HEK293 (cell line): Measurements from ENCODE around the gene LITAFD.

Source experiments
- FEZF1 ChIP-seq: fragments of 450-650 bp; formaldehyde crosslinking; IDR thresholded peaks from 2 replicates; pipeline ENCODE4 v1.5.1; 2016; ENCODE audit warnings: missing biosample characterization, missing genetic modification characterization
- HOXC10 ChIP-seq: sonication (generic); formaldehyde crosslinking; IDR thresholded peaks from 2 replicates; pipeline ENCODE4 v1.8.1; 2023; ENCODE audit warnings: mild to moderate bottlenecking, missing genetic modification reagents
- KLF9 ChIP-seq: fragments of 450-650 bp; formaldehyde crosslinking; IDR thresholded peaks from 2 replicates; pipeline ENCODE4 v1.5.1; 2016; ENCODE audit warnings: missing biosample characterization, missing genetic modification characterization, low read depth
- MYNN ChIP-seq: fragments of 450-650 bp; formaldehyde crosslinking; IDR thresholded peaks from 2 replicates; pipeline ENCODE4 v1.5.1; 2016; ENCODE audit warnings: missing biosample characterization, missing genetic modification characterization, borderline replicate concordance
- YY1 ChIP-seq: fragments of 450-650 bp; formaldehyde crosslinking; IDR thresholded peaks from 2 replicates; pipeline ENCODE4 v1.5.1; 2018; ENCODE audit warnings: missing biosample characterization, missing genetic modification characterization
- ZBTB6 ChIP-seq: fragments of 450-650 bp; formaldehyde crosslinking; IDR thresholded peaks from 2 replicates; pipeline ENCODE4 v1.5.1; 2017; ENCODE audit warnings: missing biosample characterization, missing genetic modification characterization
- TF ChIP-seq, protein P1 (sequence below): fragments of 450-650 bp; formaldehyde crosslinking; IDR thresholded peaks from 2 replicates; pipeline ENCODE4 v1.5.1; 2016; ENCODE audit warnings: missing biosample characterization, missing genetic modification characterization
- TF ChIP-seq, protein P2 (sequence below): fragments of 450-650 bp; formaldehyde crosslinking; IDR thresholded peaks from 2 replicates; pipeline ENCODE4 v1.5.1; 2016; ENCODE audit warnings: missing biosample characterization, missing genetic modification characterization

- TF ChIP-seq, protein P1, sequence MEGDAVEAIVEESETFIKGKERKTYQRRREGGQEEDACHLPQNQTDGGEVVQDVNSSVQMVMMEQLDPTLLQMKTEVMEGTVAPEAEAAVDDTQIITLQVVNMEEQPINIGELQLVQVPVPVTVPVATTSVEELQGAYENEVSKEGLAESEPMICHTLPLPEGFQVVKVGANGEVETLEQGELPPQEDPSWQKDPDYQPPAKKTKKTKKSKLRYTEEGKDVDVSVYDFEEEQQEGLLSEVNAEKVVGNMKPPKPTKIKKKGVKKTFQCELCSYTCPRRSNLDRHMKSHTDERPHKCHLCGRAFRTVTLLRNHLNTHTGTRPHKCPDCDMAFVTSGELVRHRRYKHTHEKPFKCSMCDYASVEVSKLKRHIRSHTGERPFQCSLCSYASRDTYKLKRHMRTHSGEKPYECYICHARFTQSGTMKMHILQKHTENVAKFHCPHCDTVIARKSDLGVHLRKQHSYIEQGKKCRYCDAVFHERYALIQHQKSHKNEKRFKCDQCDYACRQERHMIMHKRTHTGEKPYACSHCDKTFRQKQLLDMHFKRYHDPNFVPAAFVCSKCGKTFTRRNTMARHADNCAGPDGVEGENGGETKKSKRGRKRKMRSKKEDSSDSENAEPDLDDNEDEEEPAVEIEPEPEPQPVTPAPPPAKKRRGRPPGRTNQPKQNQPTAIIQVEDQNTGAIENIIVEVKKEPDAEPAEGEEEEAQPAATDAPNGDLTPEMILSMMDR (tag by site-specific recombination), result no peak
- TF ChIP-seq FEZF1 (tag by site-specific recombination), result no peak
- TF ChIP-seq MYNN, result no peak
- no peak for TF ChIP-seq ZBTB6
- no peak for TF ChIP-seq YY1 (tag by site-specific recombination)
- TF ChIP-seq, protein P2, sequence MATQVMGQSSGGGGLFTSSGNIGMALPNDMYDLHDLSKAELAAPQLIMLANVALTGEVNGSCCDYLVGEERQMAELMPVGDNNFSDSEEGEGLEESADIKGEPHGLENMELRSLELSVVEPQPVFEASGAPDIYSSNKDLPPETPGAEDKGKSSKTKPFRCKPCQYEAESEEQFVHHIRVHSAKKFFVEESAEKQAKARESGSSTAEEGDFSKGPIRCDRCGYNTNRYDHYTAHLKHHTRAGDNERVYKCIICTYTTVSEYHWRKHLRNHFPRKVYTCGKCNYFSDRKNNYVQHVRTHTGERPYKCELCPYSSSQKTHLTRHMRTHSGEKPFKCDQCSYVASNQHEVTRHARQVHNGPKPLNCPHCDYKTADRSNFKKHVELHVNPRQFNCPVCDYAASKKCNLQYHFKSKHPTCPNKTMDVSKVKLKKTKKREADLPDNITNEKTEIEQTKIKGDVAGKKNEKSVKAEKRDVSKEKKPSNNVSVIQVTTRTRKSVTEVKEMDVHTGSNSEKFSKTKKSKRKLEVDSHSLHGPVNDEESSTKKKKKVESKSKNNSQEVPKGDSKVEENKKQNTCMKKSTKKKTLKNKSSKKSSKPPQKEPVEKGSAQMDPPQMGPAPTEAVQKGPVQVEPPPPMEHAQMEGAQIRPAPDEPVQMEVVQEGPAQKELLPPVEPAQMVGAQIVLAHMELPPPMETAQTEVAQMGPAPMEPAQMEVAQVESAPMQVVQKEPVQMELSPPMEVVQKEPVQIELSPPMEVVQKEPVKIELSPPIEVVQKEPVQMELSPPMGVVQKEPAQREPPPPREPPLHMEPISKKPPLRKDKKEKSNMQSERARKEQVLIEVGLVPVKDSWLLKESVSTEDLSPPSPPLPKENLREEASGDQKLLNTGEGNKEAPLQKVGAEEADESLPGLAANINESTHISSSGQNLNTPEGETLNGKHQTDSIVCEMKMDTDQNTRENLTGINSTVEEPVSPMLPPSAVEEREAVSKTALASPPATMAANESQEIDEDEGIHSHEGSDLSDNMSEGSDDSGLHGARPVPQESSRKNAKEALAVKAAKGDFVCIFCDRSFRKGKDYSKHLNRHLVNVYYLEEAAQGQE (tag by site-specific recombination), result no peak
- no peak for TF ChIP-seq HOXC10 (CRISPR knock-in tag)
- no peak for TF ChIP-seq KLF9 (tag by site-specific recombination)
These were observed 29.0 kb upstream of the LITAFD start for GRCh38 chr16:8853150-8853549.
